SJSA1 (cell line): ENCODE measurements around the gene DCTN2. TPM values are rescaled to one million over a fixed set of nuclear protein-coding genes. Genes with fewer than 3 reads are reported as not detected.
A peak's percentile ranks its signal among the peaks of the same experiment; 100 is the strongest.
"Not testable (repeated sequence)": the region's sequence is repeated elsewhere in the genome, so short reads cannot be mapped to it uniquely, and the experiment has no call there.

ENCODE experiments used
- DNase-seq, 2 experiments: peaks; one replicate each; pipeline ENCODE4 v3.0.0-alpha.2; 2015 to 2020; ENCODE audit warnings: low spot score in 2 of 2, low read depth in 1 of 2
- H3K27ac ChIP-seq: fragments of 250-450 bp; sonication (Bioruptor Pico); 2 replicates; pipeline ENCODE4 v1.5.1; 2020; ENCODE audit warnings: mild to moderate bottlenecking, moderate library complexity
- H3K27me3 ChIP-seq: fragments of 250-450 bp; sonication (Bioruptor Pico); replicated peaks from 2 replicates; pipeline ENCODE4 v1.5.1; 2020; ENCODE audit warnings: mild to moderate bottlenecking, moderate library complexity
- H3K36me3 ChIP-seq: fragments of 250-450 bp; sonication (Bioruptor Pico); 2 replicates; pipeline ENCODE4 v1.5.1; 2020; ENCODE audit warnings: mild to moderate bottlenecking
- H3K4me1 ChIP-seq: fragments of 250-450 bp; sonication (Bioruptor Pico); replicated peaks from 2 replicates; pipeline ENCODE4 v1.6.1; 2021; ENCODE audit warnings: mild to moderate bottlenecking
- H3K4me3 ChIP-seq: fragments of 250-450 bp; sonication (Bioruptor Pico); 2 replicates; pipeline ENCODE4 v1.5.1; 2020; ENCODE audit warnings: mild to moderate bottlenecking
- H3K9me3 ChIP-seq: fragments of 250-450 bp; sonication (Bioruptor Pico); replicated peaks from 2 replicates; pipeline ENCODE4 v1.5.1; 2020; ENCODE audit warnings: mild to moderate bottlenecking
- total RNA-seq: library from RNA; depleted of rRNA; stranded (reverse); fragments of >200 nt; shearing (Covaris generic); gene quantifications from 2 replicates; pipeline ENCODE4 v1.2.3, GENCODE V29; 2014

DCTN2 gene
- total RNA-seq, 1 experiment from 2014 or later = 3,855 TPM

- no peaks in the 10 kb centered on the region for H3K27me3 ChIP-seq
- H3K9me3 ChIP-seq = no peaks in the 10 kb centered on the region
- no peak overlapping the region for H3K4me3 ChIP-seq
- peak in 1 of 2 experiments; percentile 80 for DNase-seq
- H3K4me1 ChIP-seq = peaks cover 37% of the 10 kb centered on the region
- peaks cover 71% of the 10 kb centered on the region for H3K36me3 ChIP-seq
- H3K27ac ChIP-seq = no peak overlapping the region
These were observed 22.0 kb downstream of the DCTN2 start for GRCh38 chr12:57524814-57525614.

- DNase-seq = peak in 1 of 2 experiments; percentile 85
- H3K4me3 ChIP-seq = peak overlapping the region; percentile 51
- peak overlapping the region; percentile 46 for H3K27ac ChIP-seq
- H3K9me3 ChIP-seq = no peaks in the 10 kb centered on the region
- peaks cover 45% of the 10 kb centered on the region for H3K4me1 ChIP-seq
- H3K27me3 ChIP-seq = no peaks in the 10 kb centered on the region
- H3K36me3 ChIP-seq = peaks cover 73% of the 10 kb centered on the region
These were observed 23.0 kb downstream of the DCTN2 start for GRCh38 chr12:57523706-57524614.

- Histone ChIP-seq H3K27ac (peak overlapping the region; percentile 95), H3K9me3 (no peaks in the 10 kb centered on the region), H3K36me3 (peaks cover 73% of the 10 kb centered on the region), H3K4me3 (peak overlapping the region; percentile 51), H3K4me1 (peaks cover 54% of the 10 kb centered on the region), H3K27me3 (no peaks in the 10 kb centered on the region)
- DNase-seq = no peak
These were observed 23.9 kb downstream of the DCTN2 start for GRCh38 chr12:57522887-57523705.

GRCh38 chr12:57522011-57522886 is 24.7 kb downstream of the DCTN2 start, which contains the start of gene MBD6:
MBD6 (plus strand) TSS chr12:57522824; CDS start chr12:57524304, 1,480 bp downstream.
- Histone ChIP-seq H3K27me3 (no peaks in the 10 kb centered on the region), H3K36me3 (peaks cover 73% of the 10 kb centered on the region), H3K9me3 (no peaks in the 10 kb centered on the region), H3K4me3 (peak within 1 kb of the TSS; percentile 51), H3K27ac (peak within 1 kb of the TSS; percentile 95), H3K4me1 (peaks cover 62% of the 10 kb centered on the region)
- DNase-seq = no peak

- no peak for DNase-seq
These were observed 25.4 kb downstream of the DCTN2 start for GRCh38 chr12:57521525-57522010.

GRCh38 chr12:57520053-57520818 is 26.8 kb downstream of the DCTN2 start, which contains the start of gene DDIT3:
DDIT3 (minus strand) TSS chr12:57520514; CDS start chr12:57517406, 3,108 bp downstream.
- Histone ChIP-seq H3K9me3 (no peaks in the 10 kb centered on the region), H3K27me3 (no peaks in the 10 kb centered on the region), H3K36me3 (peaks cover 73% of the 10 kb centered on the region), H3K4me3 (peak within 1 kb of the TSS; percentile 60), H3K27ac (peak within 1 kb of the TSS; percentile 95), H3K4me1 (peaks cover 66% of the 10 kb centered on the region)
- no peak for DNase-seq

More at GRCh38 chr12:57521525-57522010, 25.4 kb downstream of the DCTN2 start:
- no peaks in the 10 kb centered on the region for H3K9me3 ChIP-seq
- no peaks in the 10 kb centered on the region for H3K27me3 ChIP-seq
- peaks cover 73% of the 10 kb centered on the region for H3K36me3 ChIP-seq
- H3K4me1 ChIP-seq = peaks cover 66% of the 10 kb centered on the region
- peak overlapping the region; percentile 95 for H3K27ac ChIP-seq
- peak overlapping the region; percentile 51 for H3K4me3 ChIP-seq

GRCh38 chr12:57519796-57520052 is 27.3 kb downstream of the DCTN2 start:
- no peak for DNase-seq
- no peaks in the 10 kb centered on the region for H3K9me3 ChIP-seq
- H3K4me3 ChIP-seq = peak overlapping the region; percentile 60
- H3K4me1 ChIP-seq = peaks cover 63% of the 10 kb centered on the region
- peak overlapping the region; percentile 76 for H3K27ac ChIP-seq
- H3K27me3 ChIP-seq = no peaks in the 10 kb centered on the region
- peaks cover 73% of the 10 kb centered on the region for H3K36me3 ChIP-seq

GRCh38 chr12:57518920-57519795 is 27.8 kb downstream of the DCTN2 start:
- peak in 1 of 2 experiments; percentile 86 for DNase-seq
- Histone ChIP-seq H3K4me3 (peak overlapping the region; percentile 60), H3K27ac (peak overlapping the region; percentile 76), H3K9me3 (no peaks in the 10 kb centered on the region), H3K4me1 (peaks cover 58% of the 10 kb centered on the region), H3K27me3 (no peaks in the 10 kb centered on the region), H3K36me3 (peaks cover 73% of the 10 kb centered on the region)

- H3K36me3 ChIP-seq = peaks cover 73% of the 10 kb centered on the region
- H3K27ac ChIP-seq = peak overlapping the region; percentile 0
- H3K4me3 ChIP-seq = peak overlapping the region; percentile 60
- DNase-seq = peak; percentile 77 to 82
- H3K4me1 ChIP-seq = peaks cover 49% of the 10 kb centered on the region
- no peaks in the 10 kb centered on the region for H3K27me3 ChIP-seq
- H3K9me3 ChIP-seq = no peaks in the 10 kb centered on the region
These were observed 28.6 kb downstream of the DCTN2 start for GRCh38 chr12:57518176-57518919.

GRCh38 chr12:57517718-57518117 is 29.3 kb downstream of the DCTN2 start:
- peaks cover 76% of the 10 kb centered on the region for H3K36me3 ChIP-seq
- H3K9me3 ChIP-seq, H3K4me3 ChIP-seq, H3K27me3 ChIP-seq: not testable (repeated sequence)
- peak overlapping the region; percentile 0 for H3K27ac ChIP-seq
- peak; percentile 79 to 89 for DNase-seq
- peaks cover 47% of the 10 kb centered on the region for H3K4me1 ChIP-seq

GRCh38 chr12:57517187-57517586 is 29.8 kb downstream of the DCTN2 start:
- Histone ChIP-seq H3K27me3 (no peaks in the 10 kb centered on the region), H3K36me3 (peaks cover 81% of the 10 kb centered on the region), H3K4me3 (no peak overlapping the region), H3K27ac (no peak overlapping the region), H3K9me3 (no peaks in the 10 kb centered on the region), H3K4me1 (peaks cover 44% of the 10 kb centered on the region)
- DNase-seq = peak in 1 of 2 experiments; percentile 98
